NT2/D1 (cell line): ENCODE results near the gene TMEM255B.

Source experiments
- DNase-seq: peaks from one replicate; pipeline ENCODE4 v3.0.0-alpha.2; 2011; ENCODE audit warnings: low read depth, low spot score
- H3K27me3 ChIP-seq: 2 replicates; pipeline ENCODE4 v1.6.0; 2011; ENCODE audit warnings: mild to moderate bottlenecking; ENCODE audit not compliant: insufficient read length, insufficient read depth
- H3K36me3 ChIP-seq: 2 replicates; pipeline ENCODE4 v1.6.1; 2011; ENCODE audit warnings: mild to moderate bottlenecking, low read length, mixed read lengths; ENCODE audit not compliant: insufficient read depth, insufficient read length
- H3K4me1 ChIP-seq: 2 replicates; pipeline ENCODE4 v1.5.1; 2011; ENCODE audit not compliant: insufficient read depth, insufficient read length
- H3K4me3 ChIP-seq: 2 replicates; pipeline ENCODE4 v1.5.1; 2011; ENCODE audit warnings: low read depth; ENCODE audit not compliant: insufficient read length
- H3K9ac ChIP-seq: 2 replicates; pipeline ENCODE4 v1.6.0; 2011; ENCODE audit warnings: low read depth; ENCODE audit not compliant: insufficient read length
- H3K9me3 ChIP-seq: 2 replicates; pipeline ENCODE4 v1.5.1; 2011; ENCODE audit warnings: mild to moderate bottlenecking, low read length; ENCODE audit not compliant: insufficient read depth
- SUZ12 ChIP-seq: IDR thresholded peaks from 2 replicates; pipeline ENCODE4 v1.6.1; 2011; ENCODE audit not compliant: insufficient read length, insufficient read depth; ENCODE audit errors: extremely low read depth
- YY1 ChIP-seq: IDR thresholded peaks from 2 replicates; pipeline ENCODE4 v1.6.1; 2011; ENCODE audit not compliant: insufficient read length, insufficient read depth
- ZNF274 ChIP-seq: IDR thresholded peaks from 2 replicates; pipeline ENCODE4 v1.6.1; 2011; ENCODE audit warnings: mild to moderate bottlenecking, low read depth, low read length

TMEM255B gene

DNA sequence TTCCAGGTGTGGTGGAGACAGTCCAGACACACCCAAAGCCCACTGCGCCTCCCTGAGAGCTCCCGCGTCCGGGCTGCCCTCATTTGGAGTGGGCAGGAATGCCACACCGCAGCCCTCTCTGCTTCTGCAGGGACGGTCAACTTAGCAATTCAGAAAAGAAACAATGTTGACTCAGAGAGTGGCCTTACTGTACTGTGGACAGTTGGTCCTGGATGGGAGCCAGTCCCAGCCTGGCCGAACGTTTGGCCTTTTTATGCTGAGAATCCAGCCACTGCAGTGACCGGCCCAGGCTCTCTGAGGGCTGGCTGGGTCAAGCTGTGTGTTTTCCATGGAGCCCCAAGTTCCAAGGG, 97.7 kb downstream of the TMEM255B start:
- no peaks in the 10 kb centered on the region for H3K27me3 ChIP-seq
- no peak overlapping the region for H3K9ac ChIP-seq
- no peaks in the 10 kb centered on the region for H3K9me3 ChIP-seq
- no peak overlapping the region for H3K4me3 ChIP-seq
- TF ChIP-seq ZNF274 (no peak), SUZ12 (no peak), YY1 (no peak)
- DNase-seq: no peak
- peaks cover 31% of the 10 kb centered on the region for H3K4me1 ChIP-seq
- peaks cover 34% of the 10 kb centered on the region for H3K36me3 ChIP-seq

DNA sequence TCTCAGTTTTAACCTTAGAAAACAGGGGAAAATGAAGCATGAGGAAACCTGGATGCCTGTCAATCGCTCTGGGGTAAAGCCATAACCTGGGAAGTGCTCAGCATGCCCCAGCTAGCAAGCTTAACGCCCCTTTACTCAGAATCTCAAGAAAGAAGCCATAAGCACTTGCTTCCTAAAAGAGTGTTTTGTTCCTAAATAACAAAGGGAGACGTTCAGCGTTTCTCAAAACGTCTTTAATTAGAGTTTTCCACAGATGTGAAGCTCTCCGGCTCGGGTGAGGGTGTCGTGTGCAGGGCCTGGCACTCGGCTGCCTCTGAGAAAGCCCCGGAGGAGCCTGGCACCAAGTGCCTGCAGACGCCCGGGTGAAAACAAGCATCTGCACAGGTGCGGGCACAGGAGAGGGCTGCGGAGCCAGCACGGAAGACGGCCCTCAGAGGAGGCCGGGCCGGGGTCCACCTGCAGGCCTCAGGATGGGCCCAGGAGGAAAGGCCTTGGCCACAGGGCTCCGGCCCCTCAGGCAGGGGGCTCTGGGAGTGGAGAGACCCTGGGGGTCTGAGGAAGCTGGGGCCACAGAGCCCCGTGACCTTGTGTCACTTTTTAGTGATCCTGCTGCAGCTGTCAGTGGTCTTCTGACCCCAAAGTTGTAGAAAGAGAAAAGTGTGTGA, 98.6 kb downstream of the TMEM255B start:
- Histone ChIP-seq H3K4me3 (no peak overlapping the region), H3K36me3 (peaks cover 32% of the 10 kb centered on the region), H3K27me3 (peaks cover 10% of the 10 kb centered on the region), H3K4me1 (peaks cover 34% of the 10 kb centered on the region), H3K9me3 (no peaks in the 10 kb centered on the region), H3K9ac (peak overlapping the region; percentile 23)
- TF ChIP-seq YY1: no peak
- TF ChIP-seq ZNF274: no peak
- TF ChIP-seq SUZ12: no peak
- no peak for DNase-seq

DNA sequence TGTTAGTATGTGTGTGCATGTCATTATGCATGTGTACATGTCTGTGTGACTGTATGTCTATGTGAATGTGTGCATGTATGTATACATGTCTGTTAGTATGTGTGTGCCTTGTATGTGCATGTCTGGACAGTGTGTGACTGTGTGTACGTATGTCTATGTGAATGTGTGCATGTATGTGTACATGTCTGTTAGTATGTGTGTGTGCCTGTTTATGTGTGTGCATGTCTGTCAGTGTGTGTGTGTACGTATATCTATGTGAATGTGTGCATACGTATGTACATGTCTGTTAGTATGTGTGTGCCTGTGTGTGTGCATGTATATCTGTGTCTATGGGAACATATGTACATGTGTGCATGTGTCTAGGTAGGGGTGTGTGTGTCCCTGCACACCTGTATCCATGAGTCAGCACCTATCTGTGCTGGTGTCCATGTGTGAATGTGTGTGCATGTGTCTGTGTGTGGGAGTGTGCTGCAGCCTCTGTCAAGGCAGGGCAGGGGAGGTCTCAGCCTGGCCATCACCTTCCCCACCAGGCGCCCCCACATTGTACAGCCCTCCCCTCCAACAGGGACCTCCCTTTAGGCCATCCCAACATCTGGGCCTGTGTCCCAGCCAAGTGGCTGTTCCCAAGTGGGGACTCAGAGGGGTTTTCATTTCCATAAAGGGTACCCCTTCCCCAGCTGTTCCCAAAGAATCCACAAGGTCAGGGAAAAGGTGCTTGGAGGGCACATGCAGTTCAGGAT, 100.5 kb downstream of the TMEM255B start:
- H3K9ac ChIP-seq: no peak overlapping the region
- no peaks in the 10 kb centered on the region for H3K9me3 ChIP-seq
- peaks cover 27% of the 10 kb centered on the region for H3K4me1 ChIP-seq

DNA sequence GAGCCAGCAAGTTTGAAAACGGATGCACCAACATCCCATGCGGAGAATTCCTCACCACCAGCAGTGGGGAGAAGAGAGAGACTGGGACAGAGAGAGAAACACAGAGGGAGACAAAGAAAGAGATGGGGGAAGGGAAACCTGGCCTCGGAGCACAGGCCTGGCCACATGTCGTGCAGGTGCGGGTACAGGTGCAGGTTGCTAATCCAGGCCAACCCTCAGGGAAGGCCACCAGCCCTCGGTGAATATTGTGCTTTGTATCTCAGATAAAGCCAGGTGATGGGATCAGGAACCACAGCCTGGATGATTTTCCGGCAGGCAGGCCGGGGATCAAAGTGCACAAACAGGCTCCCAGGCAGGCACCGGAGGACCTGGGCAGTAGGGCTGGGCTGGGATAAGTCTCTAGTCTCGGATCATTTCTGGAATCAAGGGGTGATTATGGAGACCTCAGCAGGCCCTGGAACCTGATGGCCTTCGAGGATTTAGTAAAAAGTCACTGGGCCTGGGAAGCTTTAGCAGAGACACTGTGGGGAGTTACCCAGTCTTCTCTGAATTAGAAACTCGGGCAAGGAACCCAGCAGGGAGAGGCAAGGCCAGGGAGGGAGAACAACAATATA, 101.1 kb downstream of the TMEM255B start:
- peaks cover 27% of the 10 kb centered on the region for H3K36me3 ChIP-seq
- DNase-seq: no peak
- peak overlapping the region; percentile 58 for H3K9ac ChIP-seq

More for the DNA sequence above, 100.5 kb downstream of the TMEM255B start:
- no peak overlapping the region for H3K4me3 ChIP-seq
- H3K27me3 ChIP-seq: peaks cover 19% of the 10 kb centered on the region
- H3K36me3 ChIP-seq: peaks cover 27% of the 10 kb centered on the region
- DNase-seq: no peak
- TF ChIP-seq YY1: no peak

DNA sequence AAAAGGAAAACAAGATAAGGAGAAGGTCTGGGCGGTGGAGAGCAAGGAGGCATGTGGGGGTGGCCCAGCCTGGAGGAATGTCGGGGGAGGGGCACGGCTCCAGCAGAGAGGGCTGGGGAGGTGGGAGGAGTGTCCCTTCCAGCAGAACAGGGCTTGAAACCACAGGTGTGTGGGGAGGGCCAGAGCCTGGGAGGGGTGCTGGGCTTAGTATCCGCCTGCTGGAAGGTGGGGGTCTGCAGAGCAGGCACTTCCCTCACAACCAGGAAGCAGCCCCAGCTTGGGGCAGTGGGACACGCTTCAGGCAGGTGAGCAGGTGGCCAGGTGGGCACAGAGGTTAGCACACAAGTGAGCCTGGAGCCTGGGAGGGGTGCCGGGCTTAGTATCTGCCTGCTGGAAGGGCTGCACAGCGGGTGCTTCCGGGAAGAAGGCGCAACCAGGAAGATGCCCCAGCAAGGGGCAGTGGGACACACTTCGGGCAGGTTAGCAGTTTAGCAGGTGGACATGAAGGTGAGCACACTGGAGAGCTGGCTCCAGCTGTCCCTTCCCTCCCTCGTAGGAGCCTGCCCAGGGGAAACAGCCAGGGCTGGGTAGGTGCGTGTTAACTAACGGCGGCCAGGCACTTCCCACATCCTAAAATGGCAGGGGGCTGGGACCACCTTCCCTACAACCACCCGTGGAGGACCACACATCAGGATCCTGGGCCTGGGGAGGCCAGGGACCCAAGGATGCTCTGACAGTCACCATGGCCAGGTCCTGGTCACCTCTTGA, 101.8 kb downstream of the TMEM255B start:
- peaks cover 32% of the 10 kb centered on the region for H3K27me3 ChIP-seq

More for the DNA sequence above, 101.1 kb downstream of the TMEM255B start:
- Histone ChIP-seq H3K4me3 (no peak overlapping the region), H3K4me1 (peaks cover 26% of the 10 kb centered on the region), H3K9me3 (no peaks in the 10 kb centered on the region), H3K27me3 (peaks cover 25% of the 10 kb centered on the region)
- TF ChIP-seq YY1: no peak
- no peak for TF ChIP-seq ZNF274
- no peak for TF ChIP-seq SUZ12

DNA sequence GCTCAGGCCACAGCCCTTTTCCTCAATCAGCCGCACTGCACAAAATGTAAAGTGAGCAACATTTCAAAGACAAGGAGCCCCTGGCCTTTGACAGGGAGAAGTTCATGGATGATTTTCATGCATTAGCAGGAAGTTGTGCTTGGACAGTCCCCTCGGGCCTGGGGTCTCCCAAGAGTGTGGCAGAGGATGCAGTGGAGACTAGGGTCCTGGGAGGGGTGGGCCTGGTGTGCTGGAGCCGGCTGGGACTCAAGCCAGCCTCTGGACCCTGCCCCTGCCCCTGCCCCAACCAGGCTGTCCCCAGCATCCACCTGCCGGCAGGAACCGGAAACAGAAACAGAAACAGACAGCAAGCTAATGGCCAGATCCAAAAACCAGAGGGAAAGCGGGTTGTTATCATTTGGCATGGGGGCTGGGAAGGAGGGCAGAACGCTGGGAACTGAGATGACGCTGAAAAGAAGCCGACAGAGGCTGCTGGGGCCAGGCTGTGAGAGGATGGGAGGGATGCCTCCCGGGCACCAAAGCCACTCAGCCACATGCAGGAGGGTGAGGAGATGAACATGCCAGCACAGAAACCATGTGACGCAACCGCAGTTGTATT, 102.5 kb downstream of the TMEM255B start:
- Histone ChIP-seq H3K27me3 (peaks cover 38% of the 10 kb centered on the region), H3K36me3 (peaks cover 19% of the 10 kb centered on the region), H3K9ac (no peak overlapping the region), H3K4me3 (no peak overlapping the region), H3K9me3 (no peaks in the 10 kb centered on the region), H3K4me1 (peaks cover 26% of the 10 kb centered on the region)
- TF ChIP-seq YY1 (no peak), SUZ12 (no peak), ZNF274 (no peak)
- DNase-seq: no peak

More for the DNA sequence above, 101.8 kb downstream of the TMEM255B start:
- peak; percentile 71 for DNase-seq
- TF ChIP-seq ZNF274: no peak
- no peak for TF ChIP-seq SUZ12
- TF ChIP-seq YY1: no peak
- H3K9me3 ChIP-seq: no peaks in the 10 kb centered on the region
- H3K36me3 ChIP-seq: peaks cover 26% of the 10 kb centered on the region
- peaks cover 26% of the 10 kb centered on the region for H3K4me1 ChIP-seq
- H3K4me3 ChIP-seq: no peak overlapping the region
- H3K9ac ChIP-seq: peak overlapping the region; percentile 62
